Activated CD4-positive, alpha-beta memory T cell treated with anti-CD3 and anti-CD28 coated beads for 36 hours (primary cell): ENCODE data around the gene NEURL1. TPM values are rescaled to one million over a fixed set of nuclear protein-coding genes. Genes with fewer than 3 reads are reported as not detected.
"Not testable (repeated sequence)": the region's sequence is repeated elsewhere in the genome, so short reads cannot be mapped to it uniquely, and the experiment has no call there.

Experiments
- CTCF ChIA-PET: fragments of 350-600 bp; sonication (Branson Sonifier 250); formaldehyde crosslinking; loops from one replicate; lab custom pipeline; 2021; ENCODE audit warnings: antibody characterized with exemption, inconsistent platforms; lab: Charles Lee
- POLR2A ChIA-PET: fragments of 350-600 bp; sonication (Branson Sonifier 250); formaldehyde crosslinking; loops from one replicate; lab custom pipeline; 2021; ENCODE audit warnings: antibody characterized with exemption; lab: Charles Lee
- DNase-seq: peaks from one replicate; pipeline ENCODE4 v3.0.0-alpha.2; 2020
- H3K27ac Mint-ChIP-seq: one replicate; pipeline ENCODE4 v1.8.0; 2021; ENCODE audit warnings: mixed read lengths
- H3K27me3 Mint-ChIP-seq: one replicate; pipeline ENCODE4 v1.8.0; 2021; ENCODE audit warnings: mixed read lengths
- H3K36me3 Mint-ChIP-seq: one replicate; pipeline ENCODE4 v1.8.0; 2021; ENCODE audit warnings: mixed read lengths
- H3K4me1 Mint-ChIP-seq: one replicate; pipeline ENCODE4 v1.8.0; 2021; ENCODE audit warnings: low read depth, mixed read lengths
- H3K4me3 Mint-ChIP-seq: one replicate; pipeline ENCODE4 v1.8.0; 2021; ENCODE audit warnings: mild to moderate bottlenecking, mixed read lengths
- H3K9me3 Mint-ChIP-seq: one replicate; pipeline ENCODE4 v1.8.0; 2021; ENCODE audit warnings: mixed read lengths
- intact Hi-C: fragments of 100-400 bp; cut with micrococcal nuclease; formaldehyde crosslinking; loops from one replicate; pipeline ENCODE4 v1.15.1; 2023
- total RNA-seq, 2 experiments: library from RNA; stranded (reverse); gene quantifications; one replicate each; pipeline ENCODE4 v1.2.3, GENCODE V29; 2021

Gene NEURL1
- total RNA-seq, 2 experiments from 2014 or later: 1.8 to 2.4 TPM

- no peaks in the 10 kb centered on the region for H3K36me3 Mint-ChIP-seq
- H3K4me3 Mint-ChIP-seq: no peak overlapping the region
- no peak for DNase-seq
- CTCF ChIA-PET: interaction anchor here (1.0 kb wide), 1 partner anchor 11 kb away, joined by 3 read pairs; no protein-coding TSS in a partner anchor
- H3K4me1 Mint-ChIP-seq: no peaks in the 10 kb centered on the region
- POLR2A ChIA-PET: no interaction called here
- H3K27me3 Mint-ChIP-seq: no peaks in the 10 kb centered on the region
- H3K27ac Mint-ChIP-seq: no peak overlapping the region
- intact Hi-C loops: no loop called here
- no peaks in the 10 kb centered on the region for H3K9me3 Mint-ChIP-seq
Observed at GRCh38 chr10:103629581-103629980, 136.1 kb downstream of the NEURL1 start.

GRCh38 chr10:103630156-103630555 lies 136.7 kb downstream of the NEURL1 start:
- CTCF ChIA-PET: no interaction called here
- intact Hi-C loops: no loop called here
- H3K4me3 Mint-ChIP-seq: no peak overlapping the region

GRCh38 chr10:103632247-103632642 lies 138.7 kb downstream of the NEURL1 start:
- Mint-ChIP-seq H3K4me1 (no peaks in the 10 kb centered on the region), H3K27me3 (no peaks in the 10 kb centered on the region), H3K36me3 (no peaks in the 10 kb centered on the region), H3K9me3 (no peaks in the 10 kb centered on the region), H3K4me3 (no peak overlapping the region), H3K27ac (no peak overlapping the region)
- DNase-seq: no peak
- ChIA-PET CTCF (no interaction called here), POLR2A (no interaction called here)
- intact Hi-C loops: no loop called here

More at GRCh38 chr10:103630156-103630555, 136.7 kb downstream of the NEURL1 start:
- DNase-seq: no peak
- no peaks in the 10 kb centered on the region for H3K27me3 Mint-ChIP-seq
- POLR2A ChIA-PET: no interaction called here
- no peaks in the 10 kb centered on the region for H3K4me1 Mint-ChIP-seq
- no peaks in the 10 kb centered on the region for H3K9me3 Mint-ChIP-seq
- no peaks in the 10 kb centered on the region for H3K36me3 Mint-ChIP-seq
- H3K27ac Mint-ChIP-seq: no peak overlapping the region

GRCh38 chr10:103632871-103633270 lies 139.4 kb downstream of the NEURL1 start:
- H3K4me1 Mint-ChIP-seq, H3K9me3 Mint-ChIP-seq, H3K36me3 Mint-ChIP-seq, intact Hi-C loops, POLR2A ChIA-PET, H3K27me3 Mint-ChIP-seq, DNase-seq, H3K27ac Mint-ChIP-seq, H3K4me3 Mint-ChIP-seq: not testable (repeated sequence)
- CTCF ChIA-PET: interaction anchor here (1.1 kb wide), 1 partner anchor 33 kb away, joined by 3 read pairs; no protein-coding TSS in a partner anchor

- ChIA-PET CTCF (no interaction called here), POLR2A (no interaction called here)
- H3K36me3 Mint-ChIP-seq: no peaks in the 10 kb centered on the region
- H3K27me3 Mint-ChIP-seq: no peaks in the 10 kb centered on the region
- H3K4me1 Mint-ChIP-seq: no peaks in the 10 kb centered on the region
- no peak overlapping the region for H3K4me3 Mint-ChIP-seq
- H3K9me3 Mint-ChIP-seq: no peaks in the 10 kb centered on the region
- no peak for DNase-seq
- H3K27ac Mint-ChIP-seq: no peak overlapping the region
- intact Hi-C loops: no loop called here
Observed at GRCh38 chr10:103633846-103634245, 140.3 kb downstream of the NEURL1 start.

GRCh38 chr10:103635580-103635979 lies 142.1 kb downstream of the NEURL1 start:
- Mint-ChIP-seq H3K27ac (no peak overlapping the region), H3K4me3 (no peak overlapping the region), H3K27me3 (no peaks in the 10 kb centered on the region), H3K4me1 (no peaks in the 10 kb centered on the region), H3K9me3 (no peaks in the 10 kb centered on the region), H3K36me3 (no peaks in the 10 kb centered on the region)
- ChIA-PET POLR2A (no interaction called here), CTCF (no interaction called here)
- intact Hi-C loops: no loop called here
- no peak for DNase-seq

- no peak overlapping the region for H3K27ac Mint-ChIP-seq
- H3K4me1 Mint-ChIP-seq: no peaks in the 10 kb centered on the region
- no peaks in the 10 kb centered on the region for H3K36me3 Mint-ChIP-seq
- DNase-seq: no peak
- intact Hi-C loops: no loop called here
- no peaks in the 10 kb centered on the region for H3K27me3 Mint-ChIP-seq
- POLR2A ChIA-PET: no interaction called here
- no peaks in the 10 kb centered on the region for H3K9me3 Mint-ChIP-seq
- H3K4me3 Mint-ChIP-seq: no peak overlapping the region
- CTCF ChIA-PET: interaction anchor here (0.9 to 1.2 kb wide), 2 partner anchors 44 to 49 kb away, joined by 4 read pairs; no protein-coding TSS in a partner anchor
Observed at GRCh38 chr10:103636492-103636891, 143.0 kb downstream of the NEURL1 start.

- ChIA-PET CTCF (interaction anchor here (0.9 to 1.2 kb wide), 3 partner anchors 44 to 72 kb away, joined by 4 read pairs; no protein-coding TSS in a partner anchor), POLR2A (no interaction called here)
- Mint-ChIP-seq H3K27me3 (no peaks in the 10 kb centered on the region), H3K36me3 (no peaks in the 10 kb centered on the region), H3K27ac (no peak overlapping the region), H3K4me1 (no peaks in the 10 kb centered on the region), H3K4me3 (no peak overlapping the region), H3K9me3 (no peaks in the 10 kb centered on the region)
- no peak for DNase-seq
- intact Hi-C loops: no loop called here
Observed at GRCh38 chr10:103637011-103637410, 143.5 kb downstream of the NEURL1 start.

GRCh38 chr10:103637927-103638557 lies 144.5 kb downstream of the NEURL1 start:
- H3K27me3 Mint-ChIP-seq: no peaks in the 10 kb centered on the region
- CTCF ChIA-PET: interaction anchor here (1.0 kb wide), 1 partner anchor 73 kb away, joined by 4 read pairs; no protein-coding TSS in a partner anchor
- H3K27ac Mint-ChIP-seq: no peak overlapping the region
- H3K36me3 Mint-ChIP-seq: no peaks in the 10 kb centered on the region
- POLR2A ChIA-PET: no interaction called here
- no peak for DNase-seq
- H3K9me3 Mint-ChIP-seq: no peaks in the 10 kb centered on the region
- intact Hi-C loops: no loop called here
- no peaks in the 10 kb centered on the region for H3K4me1 Mint-ChIP-seq
- no peak overlapping the region for H3K4me3 Mint-ChIP-seq

GRCh38 chr10:103638948-103639347 lies 145.4 kb downstream of the NEURL1 start:
- H3K4me1 Mint-ChIP-seq: no peaks in the 10 kb centered on the region
- no peak overlapping the region for H3K4me3 Mint-ChIP-seq
- intact Hi-C loops: no loop called here
- CTCF ChIA-PET: no interaction called here
- H3K9me3 Mint-ChIP-seq: no peaks in the 10 kb centered on the region
- H3K27ac Mint-ChIP-seq: no peak overlapping the region
- POLR2A ChIA-PET: no interaction called here
- no peaks in the 10 kb centered on the region for H3K27me3 Mint-ChIP-seq
- DNase-seq: no peak
- H3K36me3 Mint-ChIP-seq: no peaks in the 10 kb centered on the region

GRCh38 chr10:103640436-103641181 lies 147.1 kb downstream of the NEURL1 start:
- DNase-seq: no peak
- H3K36me3 Mint-ChIP-seq: no peaks in the 10 kb centered on the region
- no peaks in the 10 kb centered on the region for H3K4me1 Mint-ChIP-seq
- H3K27me3 Mint-ChIP-seq: no peaks in the 10 kb centered on the region
- H3K27ac Mint-ChIP-seq: no peak overlapping the region
- intact Hi-C loops: no loop called here
- ChIA-PET POLR2A (no interaction called here), CTCF (interaction anchor here (0.7 kb wide), 1 partner anchor 11 kb away, joined by 3 read pairs; no protein-coding TSS in a partner anchor)
- no peaks in the 10 kb centered on the region for H3K9me3 Mint-ChIP-seq
- no peak overlapping the region for H3K4me3 Mint-ChIP-seq

GRCh38 chr10:103641326-103641725 lies 147.8 kb downstream of the NEURL1 start:
- ChIA-PET CTCF (no interaction called here), POLR2A (no interaction called here)
- no peak overlapping the region for H3K27ac Mint-ChIP-seq
- intact Hi-C loops: no loop called here
- H3K9me3 Mint-ChIP-seq: no peaks in the 10 kb centered on the region
- DNase-seq: no peak
- no peaks in the 10 kb centered on the region for H3K4me1 Mint-ChIP-seq
- H3K36me3 Mint-ChIP-seq: no peaks in the 10 kb centered on the region
- no peak overlapping the region for H3K4me3 Mint-ChIP-seq
- H3K27me3 Mint-ChIP-seq: no peaks in the 10 kb centered on the region
